GM23248 (cell line): ENCODE results near the gene BSG. TPM values are rescaled to one million over a fixed set of nuclear protein-coding genes. Genes with fewer than 3 reads are reported as not detected.

Source experiments
- DNase-seq: peaks from one replicate; pipeline ENCODE4 v3.0.0-alpha.2; 2015
- H2AFZ ChIP-seq: fragments of 200-600 bp; sonication (generic); 2 replicates; pipeline ENCODE4 v1.6.1; 2016; ENCODE audit warnings: antibody characterized with exemption
- H3F3A ChIP-seq: fragments of 200-600 bp; sonication (generic); 2 replicates; pipeline ENCODE4 v1.6.1; 2016; ENCODE audit warnings: mild to moderate bottlenecking, antibody characterized with exemption, mixed run types; ENCODE audit not compliant: insufficient read depth
- H3K27ac ChIP-seq: fragments of 200-600 bp; sonication (generic); 2 replicates; pipeline ENCODE4 v1.5.1; 2016; ENCODE audit warnings: mild to moderate bottlenecking
- H3K27me3 ChIP-seq: fragments of 200-600 bp; sonication (generic); replicated peaks from 2 replicates; pipeline ENCODE4 v1.6.1; 2016; ENCODE audit warnings: mild to moderate bottlenecking; ENCODE audit not compliant: insufficient read depth
- H3K36me3 ChIP-seq: fragments of 200-600 bp; sonication (generic); 2 replicates; pipeline ENCODE4 v1.6.1; 2016; ENCODE audit warnings: low read depth, mild to moderate bottlenecking
- H3K4me1 ChIP-seq: fragments of 200-600 bp; sonication (generic); 2 replicates; pipeline ENCODE4 v1.6.1; 2016; ENCODE audit warnings: mild to moderate bottlenecking; ENCODE audit not compliant: insufficient read depth
- H3K4me2 ChIP-seq: fragments of 200-600 bp; sonication (generic); one replicate; pipeline ENCODE4 v1.6.1; 2016; ENCODE audit warnings: mild to moderate bottlenecking; ENCODE audit not compliant: unreplicated experiment
- H3K4me3 ChIP-seq: fragments of 200-600 bp; sonication (generic); 2 replicates; pipeline ENCODE4 v1.5.1; 2016; ENCODE audit warnings: mild to moderate bottlenecking
- H3K79me2 ChIP-seq: fragments of 200-600 bp; sonication (generic); 2 replicates; pipeline ENCODE4 v1.6.1; 2016; ENCODE audit warnings: mild to moderate bottlenecking; ENCODE audit not compliant: insufficient read depth
- H3K9ac ChIP-seq: fragments of 200-600 bp; sonication (generic); 2 replicates; pipeline ENCODE4 v1.6.1; 2016; ENCODE audit warnings: mild to moderate bottlenecking
- H3K9me2 ChIP-seq: fragments of 200-600 bp; sonication (generic); 2 replicates; pipeline ENCODE4 v1.6.1; 2016; ENCODE audit warnings: mixed run types, mild to moderate bottlenecking, moderate library complexity; ENCODE audit not compliant: insufficient read depth
- H3K9me3 ChIP-seq: fragments of 200-600 bp; sonication (generic); one replicate; pipeline ENCODE4 v1.6.1; 2017; ENCODE audit warnings: low read depth
- H4K20me1 ChIP-seq: fragments of 200-600 bp; sonication (generic); 2 replicates; pipeline ENCODE4 v1.6.0; 2016; ENCODE audit not compliant: insufficient read depth
- EZH2 ChIP-seq: fragments of 200-600 bp; sonication (generic); IDR thresholded peaks from 2 replicates; pipeline ENCODE4 v1.6.1; 2018; ENCODE audit warnings: antibody characterized with exemption, mild to moderate bottlenecking; ENCODE audit not compliant: insufficient read depth, poor library complexity, severe bottlenecking
- EZH2phosphoT487 ChIP-seq: fragments of 200-600 bp; sonication (generic); IDR thresholded peaks from 2 replicates; pipeline ENCODE4 v1.6.1; 2018; ENCODE audit warnings: antibody characterized with exemption, moderate library complexity, mild to moderate bottlenecking, low read depth; ENCODE audit not compliant: insufficient read depth
- WGBS, 2 experiments: methylation state at CpG; one replicate each; pipeline ENCODE4 v1.1.6; 2015 to 2017; ENCODE audit warnings: low lambda C conversion rate in 2 of 2, low coverage in 1 of 2; ENCODE audit errors: missing lambda C conversion rate in 2 of 2; 5-methylcytosine and 5-hydroxymethylcytosine counted together
- in situ Hi-C: fragments of 300-500 bp; cut with MboI; formaldehyde crosslinking; loops from 2 replicates; pipeline ENCODE4 v1.15.0; 2020
- polyA plus RNA-seq: library from polyadenylated mRNA; unstranded; fragments of >200 nt; fragmentation: Nextera tagmentation; extraction: Ambion mirVana; gene quantifications from 2 replicates; pipeline ENCODE4 v1.2.1, GENCODE V29; 2016
- total RNA-seq: library from RNA; depleted of rRNA; stranded (reverse); fragments of >200 nt; shearing (Covaris generic); gene quantifications from 2 replicates; pipeline ENCODE4 v1.2.3, GENCODE V29; 2014

Gene BSG
- total and polyA plus RNA-seq, 2 experiments from 2014 or later = 939 to 955 TPM

DNA sequence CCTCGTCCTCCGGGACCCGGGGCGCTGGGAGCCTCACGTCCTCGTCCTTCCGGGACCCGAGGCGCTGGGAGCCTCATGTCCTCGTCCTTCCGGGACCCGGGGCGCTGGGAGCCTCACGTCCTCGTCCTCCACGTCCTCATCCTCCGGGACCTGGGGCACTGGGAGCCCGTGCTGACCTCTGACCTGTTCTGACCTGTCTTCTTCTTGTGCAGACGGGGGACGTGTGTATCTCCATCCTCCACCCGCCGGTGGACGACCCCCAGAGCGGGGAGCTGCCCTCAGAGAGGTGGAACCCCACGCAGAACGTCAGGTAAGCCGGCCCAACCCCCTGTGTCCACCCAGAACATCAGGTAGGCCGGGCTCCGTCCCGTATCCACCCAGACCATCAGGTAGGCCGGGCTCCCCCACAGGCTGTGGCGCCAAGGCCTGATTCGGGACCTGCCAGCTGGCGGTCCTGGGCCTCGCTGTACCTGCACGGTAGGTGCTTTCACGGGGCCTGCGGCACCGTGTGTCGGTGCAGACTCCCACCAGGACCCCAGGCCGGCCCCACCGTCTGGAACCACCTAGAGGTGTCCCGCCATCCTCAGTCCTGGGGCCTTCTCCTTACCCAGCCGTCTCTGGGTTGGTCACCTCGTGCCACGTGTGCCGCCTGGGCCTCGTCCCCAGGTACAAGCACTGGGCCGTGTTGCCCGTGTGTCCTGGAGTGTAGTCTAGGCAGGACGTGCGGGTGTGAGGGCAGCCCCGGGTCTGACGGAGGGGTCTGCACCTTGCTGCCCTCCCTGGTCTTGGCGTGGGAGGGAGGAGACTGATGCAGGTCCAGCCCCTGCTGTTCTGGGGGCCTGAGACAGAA, 36.1 kb upstream of the BSG start:
- H3K4me1 ChIP-seq = peaks cover 7% of the 10 kb centered on the region
- H4K20me1 ChIP-seq = no peaks in the 10 kb centered on the region
- no peak overlapping the region for H3K4me2 ChIP-seq
- 90 to 91% methylated on average over 26 to 43 of the region's 55 CpGs for WGBS, 2 experiments
- H3K27ac ChIP-seq = no peak overlapping the region
- H3K9me3 ChIP-seq = no peaks in the 10 kb centered on the region
- DNase-seq = no peak
- TF ChIP-seq EZH2phosphoT487 (no peak), EZH2 (no peak)
- H3F3A ChIP-seq = no peaks in the 10 kb centered on the region
- no peak overlapping the region for H3K4me3 ChIP-seq
- no peak overlapping the region for H2AFZ ChIP-seq
- no peak overlapping the region for H3K9ac ChIP-seq
- no peaks in the 10 kb centered on the region for H3K9me2 ChIP-seq
- in situ Hi-C loops = no loop called here
- no peaks in the 10 kb centered on the region for H3K27me3 ChIP-seq
- no peaks in the 10 kb centered on the region; the same call in 1 of the 2 replicates for H3K36me3 ChIP-seq
- peaks cover 56% of the 10 kb centered on the region for H3K79me2 ChIP-seq

DNA sequence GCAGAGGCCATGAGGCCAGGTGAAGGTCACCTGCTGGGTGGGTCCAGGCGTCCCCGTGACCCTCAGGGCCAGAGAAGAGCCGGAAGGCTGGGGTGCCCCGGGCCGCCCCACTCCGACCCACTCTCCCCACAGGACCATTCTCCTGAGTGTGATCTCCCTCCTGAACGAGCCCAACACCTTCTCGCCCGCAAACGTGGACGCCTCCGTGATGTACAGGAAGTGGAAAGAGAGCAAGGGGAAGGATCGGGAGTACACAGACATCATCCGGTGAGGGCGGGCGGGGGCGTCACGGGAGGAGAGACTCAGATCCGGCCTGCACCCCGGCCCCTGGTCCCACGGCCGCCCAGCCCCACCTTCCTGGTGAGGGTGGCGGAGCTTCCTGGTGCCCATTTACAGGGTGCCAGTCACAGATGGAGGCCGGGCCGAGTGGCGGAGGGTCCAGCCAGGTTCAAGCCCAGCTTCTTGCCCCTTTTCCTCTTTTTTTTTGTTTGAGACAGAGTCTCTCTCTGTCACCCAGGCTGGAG, 35.5 kb upstream of the BSG start:
- WGBS, 2 experiments = 93 to 96% methylated on average over 15 to 23 of the region's 26 CpGs
- TF ChIP-seq EZH2phosphoT487 (no peak), EZH2 (no peak)

DNA sequence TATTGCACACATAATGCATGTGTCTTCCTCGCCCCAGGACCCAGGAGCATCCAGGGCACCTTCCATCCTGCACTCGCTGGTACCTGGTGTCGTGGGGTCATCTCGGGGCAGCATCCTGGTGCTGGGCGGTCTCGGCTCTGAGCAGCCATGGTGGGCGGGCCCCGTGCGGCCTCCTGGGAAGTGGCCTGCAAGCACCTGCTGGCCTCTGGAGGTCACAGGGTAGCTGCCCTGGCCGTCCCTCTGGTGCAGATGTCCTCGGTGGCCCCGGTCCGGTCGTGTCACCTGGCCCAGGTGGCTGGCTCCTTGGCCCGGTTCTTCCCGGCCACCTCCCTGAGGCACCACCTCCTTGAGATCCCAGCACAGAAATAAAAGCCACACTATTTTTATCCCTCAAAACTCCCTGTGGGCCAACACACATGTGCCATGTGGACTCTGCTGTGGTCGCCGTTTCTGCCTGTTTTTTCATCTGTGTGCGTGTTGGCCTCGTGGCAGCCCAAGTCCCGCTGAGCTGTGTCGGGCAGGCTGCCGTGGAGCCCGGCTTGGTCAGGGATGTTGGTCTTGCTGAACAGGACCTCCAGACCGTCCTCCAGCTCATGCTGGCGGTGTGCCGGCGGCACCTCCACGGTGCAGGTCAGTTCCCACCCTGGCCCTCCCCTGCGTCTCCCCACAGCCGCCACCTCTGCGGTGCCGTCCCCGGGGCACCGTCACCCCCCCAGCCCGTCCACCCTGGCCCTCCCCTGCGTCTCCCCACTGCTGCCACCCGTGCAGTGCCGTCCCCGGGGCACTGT, 33.6 kb upstream of the BSG start:
- peaks cover 3% of the 10 kb centered on the region for H3K4me1 ChIP-seq
- H3K79me2 ChIP-seq = peaks cover 34% of the 10 kb centered on the region
- no peak overlapping the region for H2AFZ ChIP-seq
- no peaks in the 10 kb centered on the region; the same call in 1 of the 2 replicates for H3K36me3 ChIP-seq
- H3K27ac ChIP-seq = no peak overlapping the region
- no peak for TF ChIP-seq EZH2phosphoT487
- no peak overlapping the region for H3K4me3 ChIP-seq
- in situ Hi-C loops = no loop called here
- H3K4me2 ChIP-seq = no peak overlapping the region
- no peak for DNase-seq
- H3K27me3 ChIP-seq = no peaks in the 10 kb centered on the region
- WGBS, 2 experiments = 89 to 90% methylated on average over 22 to 40 of the region's 40 CpGs
- H3F3A ChIP-seq = no peaks in the 10 kb centered on the region
- no peaks in the 10 kb centered on the region for H3K9me3 ChIP-seq
- H3K9ac ChIP-seq = no peak overlapping the region
- no peaks in the 10 kb centered on the region for H4K20me1 ChIP-seq
- no peaks in the 10 kb centered on the region for H3K9me2 ChIP-seq

More for the DNA sequence above, 35.5 kb upstream of the BSG start:
- H3K9ac ChIP-seq = no peak overlapping the region
- no peak for DNase-seq
- H4K20me1 ChIP-seq = no peaks in the 10 kb centered on the region
- H3K36me3 ChIP-seq = no peaks in the 10 kb centered on the region; the same call in 1 of the 2 replicates
- H3K4me3 ChIP-seq = no peak overlapping the region
- no peaks in the 10 kb centered on the region for H3K27me3 ChIP-seq
- H3K79me2 ChIP-seq = peaks cover 53% of the 10 kb centered on the region
- no peak overlapping the region for H3K27ac ChIP-seq
- in situ Hi-C loops = no loop called here
- H3K4me1 ChIP-seq = peaks cover 7% of the 10 kb centered on the region
- no peak overlapping the region for H3K4me2 ChIP-seq
- H2AFZ ChIP-seq = no peak overlapping the region
- H3K9me3 ChIP-seq = no peaks in the 10 kb centered on the region
- no peaks in the 10 kb centered on the region for H3K9me2 ChIP-seq
- H3F3A ChIP-seq = no peaks in the 10 kb centered on the region

DNA sequence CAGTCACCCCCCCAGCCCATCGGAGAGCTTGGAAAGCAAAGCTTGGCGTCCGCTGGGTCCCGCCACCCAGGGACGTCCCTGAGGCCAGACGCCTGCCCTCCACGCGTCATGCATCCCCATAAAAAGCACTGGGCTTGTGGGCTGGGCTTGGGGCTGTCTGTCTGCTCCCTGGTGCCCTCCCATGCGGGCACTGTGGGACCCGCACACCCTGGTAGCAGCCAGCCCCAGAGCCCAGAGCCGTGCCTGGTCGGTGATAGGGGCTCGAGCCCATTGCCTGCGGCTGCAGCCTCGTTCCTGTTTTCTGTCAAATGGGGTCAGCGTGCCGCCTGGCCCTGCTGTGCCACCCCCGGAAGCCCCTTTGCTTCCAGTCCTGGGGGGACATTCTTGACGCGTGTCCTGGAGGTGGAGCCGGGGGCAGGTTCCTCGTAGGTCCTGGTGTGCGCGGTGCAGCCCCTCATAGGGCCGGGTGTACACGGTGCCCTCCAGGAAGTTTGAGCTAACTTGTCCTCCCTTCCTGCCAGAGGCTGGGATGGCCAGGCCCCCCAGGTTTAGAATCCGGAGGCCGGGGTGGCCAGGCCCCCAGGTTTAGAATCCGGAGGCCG, 32.9 kb upstream of the BSG start:
- no peak overlapping the region for H2AFZ ChIP-seq
- H3K27me3 ChIP-seq = no peaks in the 10 kb centered on the region
- DNase-seq = no peak
- no peak overlapping the region for H3K4me2 ChIP-seq
- H3K79me2 ChIP-seq = peaks cover 29% of the 10 kb centered on the region
- 87 to 90% methylated on average over 25 to 30 of the region's 30 CpGs for WGBS, 2 experiments
- in situ Hi-C loops = no loop called here
- no peaks in the 10 kb centered on the region; the same call in 1 of the 2 replicates for H3K36me3 ChIP-seq
- H3K4me1 ChIP-seq = no peaks in the 10 kb centered on the region
- no peaks in the 10 kb centered on the region for H3K9me3 ChIP-seq
- H4K20me1 ChIP-seq = no peaks in the 10 kb centered on the region
- H3K9me2 ChIP-seq = no peaks in the 10 kb centered on the region
- no peaks in the 10 kb centered on the region for H3F3A ChIP-seq
- H3K9ac ChIP-seq = no peak overlapping the region
- H3K4me3 ChIP-seq = no peak overlapping the region
- H3K27ac ChIP-seq = no peak overlapping the region
- TF ChIP-seq EZH2phosphoT487 (no peak), EZH2 (no peak)
